Measurements from ENCODE around the gene ARPC1A.
"Not testable (repeated sequence)": the region's sequence is repeated elsewhere in the genome, so short reads cannot be mapped to it uniquely, and the experiment has no call there.

The ARPC1A gene

DNA sequence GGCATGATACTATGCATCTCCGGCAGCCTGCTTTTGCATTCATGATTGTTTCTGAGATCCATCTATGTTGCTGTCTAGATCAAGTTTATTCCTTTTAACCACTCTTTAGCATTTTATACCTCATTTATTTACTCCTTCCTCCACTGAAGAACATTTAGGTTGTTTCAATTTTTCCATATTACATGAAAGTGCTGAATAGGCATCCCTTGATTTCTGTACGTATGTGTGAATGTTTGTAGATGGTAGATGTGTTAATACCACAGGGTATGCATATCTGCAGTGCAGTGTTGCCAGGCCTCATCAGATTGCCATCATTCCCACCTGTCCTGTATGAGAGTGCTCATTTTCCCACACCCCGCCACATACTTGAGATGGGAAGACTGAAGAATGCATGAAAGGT, 13.9 kb downstream of the ARPC1A start:
- in situ Hi-C loops (cut with MboI; ENCODE audit: low sequenced_read_pairs, unreplicated experiment), result no loop called here
- TF ChIP-seq, protein P1, sequence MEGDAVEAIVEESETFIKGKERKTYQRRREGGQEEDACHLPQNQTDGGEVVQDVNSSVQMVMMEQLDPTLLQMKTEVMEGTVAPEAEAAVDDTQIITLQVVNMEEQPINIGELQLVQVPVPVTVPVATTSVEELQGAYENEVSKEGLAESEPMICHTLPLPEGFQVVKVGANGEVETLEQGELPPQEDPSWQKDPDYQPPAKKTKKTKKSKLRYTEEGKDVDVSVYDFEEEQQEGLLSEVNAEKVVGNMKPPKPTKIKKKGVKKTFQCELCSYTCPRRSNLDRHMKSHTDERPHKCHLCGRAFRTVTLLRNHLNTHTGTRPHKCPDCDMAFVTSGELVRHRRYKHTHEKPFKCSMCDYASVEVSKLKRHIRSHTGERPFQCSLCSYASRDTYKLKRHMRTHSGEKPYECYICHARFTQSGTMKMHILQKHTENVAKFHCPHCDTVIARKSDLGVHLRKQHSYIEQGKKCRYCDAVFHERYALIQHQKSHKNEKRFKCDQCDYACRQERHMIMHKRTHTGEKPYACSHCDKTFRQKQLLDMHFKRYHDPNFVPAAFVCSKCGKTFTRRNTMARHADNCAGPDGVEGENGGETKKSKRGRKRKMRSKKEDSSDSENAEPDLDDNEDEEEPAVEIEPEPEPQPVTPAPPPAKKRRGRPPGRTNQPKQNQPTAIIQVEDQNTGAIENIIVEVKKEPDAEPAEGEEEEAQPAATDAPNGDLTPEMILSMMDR (IDR thresholded peaks at IDR 0.05; ENCODE audit: borderline replicate concordance, control extremely low read depth, extremely low read depth, insufficient read depth, missing control alignments), result no peak
- no peak for DNase-seq (ENCODE audit: low spot score)

DNA sequence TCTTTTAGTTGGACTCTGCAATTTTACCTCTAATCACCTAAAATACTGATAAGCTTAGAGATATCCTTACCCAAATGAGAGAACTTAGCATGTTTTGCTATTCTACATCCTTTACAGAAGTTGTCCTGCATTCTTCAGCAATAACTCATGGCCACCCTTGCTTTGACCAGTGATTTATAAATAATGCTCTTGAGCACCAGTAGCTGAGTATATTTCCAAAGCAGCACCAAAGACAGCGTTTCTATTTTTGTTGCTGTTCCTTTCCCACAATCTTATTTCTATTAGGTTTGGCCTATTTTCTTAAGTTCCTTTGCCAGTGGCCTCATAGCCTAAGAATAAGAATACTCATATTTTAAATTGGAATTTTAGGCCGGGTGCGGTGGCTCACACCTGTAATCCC, 15.0 kb downstream of the ARPC1A start:
- in situ Hi-C loops (cut with MboI; ENCODE audit: low sequenced_read_pairs, unreplicated experiment), result no loop called here
- no peak for DNase-seq (ENCODE audit: low spot score)
- TF ChIP-seq, protein P1 (IDR thresholded peaks at IDR 0.05; ENCODE audit: borderline replicate concordance, control extremely low read depth, extremely low read depth, insufficient read depth, missing control alignments), result no peak

DNA sequence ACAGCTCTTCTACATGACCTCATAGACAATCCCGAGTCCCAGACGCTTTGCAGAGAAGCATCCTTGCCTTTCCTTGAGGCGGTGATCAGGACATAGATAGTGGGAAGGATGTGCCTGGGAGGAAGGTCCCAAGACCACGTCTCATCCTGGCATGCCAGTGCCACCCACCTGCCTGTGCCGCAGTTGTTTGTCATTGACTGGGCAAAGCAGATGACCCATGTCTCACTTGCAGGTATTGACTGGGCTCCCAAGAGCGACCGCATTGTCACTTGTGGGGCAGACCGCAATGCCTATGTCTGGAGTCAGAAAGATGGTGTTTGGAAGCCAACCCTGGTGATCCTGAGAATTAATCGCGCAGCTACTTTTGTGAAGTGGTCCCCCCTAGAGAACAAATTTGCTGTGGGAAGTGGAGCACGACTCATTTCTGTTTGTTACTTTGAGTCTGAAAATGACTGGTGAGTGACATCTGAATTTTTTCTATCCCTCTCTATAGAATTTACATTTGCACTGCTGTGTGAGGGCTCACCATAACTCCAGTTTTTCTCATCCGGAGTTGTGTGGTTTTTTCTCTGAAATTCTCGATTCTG, 18.5 kb downstream of the ARPC1A start:
- in situ Hi-C loops (cut with MboI; ENCODE audit: low sequenced_read_pairs, unreplicated experiment), result no loop called here
- DNase-seq (ENCODE audit: low spot score), result no peak
- TF ChIP-seq, protein P1 (IDR thresholded peaks at IDR 0.05; ENCODE audit: borderline replicate concordance, control extremely low read depth, extremely low read depth, insufficient read depth, missing control alignments), result no peak

DNA sequence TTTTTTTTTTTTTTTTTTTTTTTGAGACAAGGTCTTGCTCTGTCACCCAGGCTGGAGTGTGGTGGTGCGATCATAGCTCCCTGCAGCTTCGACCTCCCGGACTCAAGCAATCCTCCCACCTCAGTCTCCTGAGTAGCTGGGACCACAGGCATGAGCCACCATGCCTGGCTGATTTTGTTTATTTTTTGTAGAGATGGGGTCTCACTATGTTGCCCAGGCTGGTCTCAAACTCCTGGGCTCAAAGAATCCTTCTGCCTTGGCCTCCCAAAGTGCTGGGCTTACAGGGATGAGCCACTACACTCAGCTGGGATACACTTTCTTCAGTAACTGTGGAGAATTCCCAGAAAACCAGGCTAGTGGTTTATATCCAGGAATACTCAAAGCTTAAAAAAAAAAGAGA, 24.9 kb downstream of the ARPC1A start:
- in situ Hi-C loops (cut with MboI; ENCODE audit: low sequenced_read_pairs, unreplicated experiment); DNase-seq (ENCODE audit: low spot score): not testable (repeated sequence)

DNA sequence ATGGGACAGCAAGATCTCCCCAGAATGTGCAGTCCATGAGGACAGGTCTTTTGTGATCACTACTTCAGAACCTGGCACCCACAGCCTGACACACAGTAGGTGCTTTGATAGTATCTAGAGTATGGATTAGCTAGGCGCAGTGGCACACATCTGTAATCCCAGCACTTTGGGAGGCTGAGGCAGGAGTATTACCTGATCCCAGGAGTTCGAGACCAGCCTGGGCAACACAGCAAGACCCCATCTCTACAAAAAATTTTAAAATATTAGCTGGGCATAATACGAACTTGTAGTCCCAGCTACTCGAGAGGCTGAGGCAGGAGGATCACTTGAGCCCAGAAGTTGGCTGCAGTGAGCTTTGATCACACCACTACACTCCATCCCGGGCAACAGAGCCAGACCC, 26.5 kb downstream of the ARPC1A start:
- in situ Hi-C loops (cut with MboI; ENCODE audit: low sequenced_read_pairs, unreplicated experiment), result no loop called here
- TF ChIP-seq, protein P1 (IDR thresholded peaks at IDR 0.05; ENCODE audit: borderline replicate concordance, control extremely low read depth, extremely low read depth, insufficient read depth, missing control alignments), result no peak

DNA sequence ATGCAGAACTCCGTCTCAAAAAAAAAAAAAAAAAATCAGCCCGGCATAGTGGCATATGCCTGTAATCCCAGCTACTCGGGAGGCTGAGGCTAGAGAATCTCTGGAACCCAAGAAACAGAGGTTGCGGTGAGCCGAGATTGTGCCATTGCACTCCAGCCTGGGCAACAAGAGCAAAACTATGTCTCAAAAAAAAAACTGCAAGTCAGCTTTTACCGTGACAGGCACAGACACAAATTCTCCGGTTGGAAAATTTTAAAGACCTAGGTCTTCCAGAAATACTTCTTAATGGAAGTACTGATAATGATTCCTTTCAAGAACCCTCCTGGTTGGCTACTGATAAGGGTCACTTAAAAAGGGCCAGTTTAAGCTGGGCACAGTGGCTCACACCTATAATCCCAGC, 29.4 kb downstream of the ARPC1A start:
- TF ChIP-seq, protein P1 (IDR thresholded peaks at IDR 0.05; ENCODE audit: borderline replicate concordance, control extremely low read depth, extremely low read depth, insufficient read depth, missing control alignments), result no peak
- no peak for DNase-seq (ENCODE audit: low spot score)
- in situ Hi-C loops (cut with MboI; ENCODE audit: low sequenced_read_pairs, unreplicated experiment), result no loop called here

More for the DNA sequence above, 26.5 kb downstream of the ARPC1A start:
- no peak for DNase-seq (ENCODE audit: low spot score)

DNA sequence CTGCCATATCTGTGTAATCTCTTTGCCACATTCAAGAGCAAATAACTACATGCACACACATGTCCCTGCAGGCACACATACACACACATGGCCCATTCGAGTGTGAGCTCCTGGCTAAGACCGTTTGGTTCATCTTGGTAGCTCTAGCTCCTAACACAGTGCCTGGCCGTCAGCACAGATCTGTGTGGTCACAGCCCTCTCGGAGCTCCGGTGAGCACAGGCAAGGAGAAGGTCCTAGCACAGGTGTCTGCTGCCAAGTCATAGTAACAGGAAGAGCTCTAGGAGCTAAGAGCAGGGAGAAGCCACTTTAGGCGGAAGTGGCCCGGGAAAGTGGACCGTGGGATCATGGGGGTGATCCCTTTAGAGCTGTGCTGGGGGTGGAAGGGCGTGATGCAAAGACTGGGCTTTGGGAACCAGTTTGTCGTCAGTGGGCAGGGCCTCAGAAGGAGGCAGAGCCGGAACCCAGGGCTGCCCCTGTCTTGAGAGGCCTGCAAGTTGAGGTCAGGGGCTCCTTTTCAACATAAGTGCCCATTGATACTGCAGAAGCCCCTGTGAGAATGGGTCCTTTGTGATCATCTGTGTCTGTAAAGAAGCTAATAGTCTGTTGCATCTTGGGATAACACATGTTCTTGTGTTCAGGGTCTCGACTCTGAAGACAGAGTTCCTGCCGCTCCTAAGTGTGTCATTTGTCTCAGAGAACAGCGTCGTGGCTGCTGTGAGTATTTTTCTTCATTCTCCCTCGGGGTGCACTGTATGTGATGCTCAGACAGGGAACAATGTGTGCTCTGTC, 32.2 kb downstream of the ARPC1A start:
- in situ Hi-C loops (cut with MboI; ENCODE audit: low sequenced_read_pairs, unreplicated experiment), result no loop called here
- DNase-seq (ENCODE audit: low spot score), result no peak
- TF ChIP-seq, protein P1 (IDR thresholded peaks at IDR 0.05; ENCODE audit: borderline replicate concordance, control extremely low read depth, extremely low read depth, insufficient read depth, missing control alignments), result no peak

DNA sequence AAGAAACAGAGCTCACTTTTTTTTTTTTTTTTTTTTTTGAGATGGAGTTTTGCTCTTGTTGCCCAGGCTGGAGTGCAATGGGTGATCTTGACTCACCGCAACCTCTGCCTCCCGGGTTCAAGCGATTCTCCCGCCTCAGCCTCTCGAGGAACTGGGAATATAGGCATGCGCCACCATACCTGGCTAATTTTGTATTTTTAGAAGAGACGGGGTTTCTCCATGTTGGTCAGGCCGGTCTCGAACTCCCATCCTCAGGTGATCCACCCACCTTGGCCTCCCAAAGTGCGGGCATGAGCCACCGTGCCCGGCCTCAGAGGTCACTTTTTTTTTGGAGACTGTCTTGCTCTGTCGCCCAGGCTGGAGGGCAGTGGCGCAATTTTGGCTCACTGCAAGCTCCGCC, 32.8 kb downstream of the ARPC1A start:
- DNase-seq (ENCODE audit: low spot score), result not testable (repeated sequence)

More for the DNA sequence above, 32.8 kb downstream of the ARPC1A start:
- in situ Hi-C loops (cut with MboI; ENCODE audit: low sequenced_read_pairs, unreplicated experiment), result not testable (repeated sequence)

All from GM13976 (cell line).